AG10803 (cell line): ENCODE measurements around the gene SCYGR3.
A peak's percentile ranks its signal among the peaks of the same experiment; 100 is the strongest.

Source experiments
- DNase-seq: peaks from one replicate; pipeline ENCODE4 v3.0.0; 2010; ENCODE audit warnings: low read depth
- H3K4me3 ChIP-seq: 2 replicates; pipeline ENCODE4 v1.5.1; 2011; ENCODE audit warnings: mild to moderate bottlenecking, low read length, control low read depth
- TF ChIP-seq, protein P1 (sequence below): conservative IDR thresholded peaks from 2 replicates; pipeline ENCODE4 v1.5.1; 2011; ENCODE audit warnings: mild to moderate bottlenecking, low read length, control low read depth, inconsistent platforms

SCYGR3 gene, protein sequence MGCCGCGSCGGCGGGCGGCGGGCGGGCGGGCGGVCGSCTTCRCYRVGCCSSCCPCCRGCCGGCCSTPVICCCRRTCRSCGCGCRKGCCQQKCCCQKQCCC

DNA sequence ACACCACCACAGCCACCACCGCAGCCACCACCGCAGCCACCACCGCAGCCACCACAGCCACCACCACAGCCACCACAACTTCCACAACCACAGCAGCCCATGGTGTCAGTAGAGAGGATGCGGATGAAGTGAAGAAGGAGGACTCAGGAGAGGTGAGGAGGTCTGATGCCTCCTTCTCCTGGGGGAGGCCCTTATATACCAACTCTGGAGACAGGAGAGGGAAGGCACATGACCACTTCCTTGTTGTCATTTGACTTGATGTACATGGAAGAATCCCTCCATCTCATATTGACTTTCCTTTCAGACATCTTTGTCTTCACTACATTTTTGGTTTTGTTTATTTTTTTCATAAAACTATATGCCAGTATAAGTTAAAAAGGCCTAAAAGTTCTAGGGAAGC lies at the start of gene SCYGR3:
SCYGR3 (minus strand) TSS at position 101 of the 400 bp plus-strand sequence; CDS start at position 101, 0 bp downstream.
- DNase-seq: no peak
- H3K4me3 ChIP-seq: no peak within 1 kb of the TSS
- TF ChIP-seq, protein P1, sequence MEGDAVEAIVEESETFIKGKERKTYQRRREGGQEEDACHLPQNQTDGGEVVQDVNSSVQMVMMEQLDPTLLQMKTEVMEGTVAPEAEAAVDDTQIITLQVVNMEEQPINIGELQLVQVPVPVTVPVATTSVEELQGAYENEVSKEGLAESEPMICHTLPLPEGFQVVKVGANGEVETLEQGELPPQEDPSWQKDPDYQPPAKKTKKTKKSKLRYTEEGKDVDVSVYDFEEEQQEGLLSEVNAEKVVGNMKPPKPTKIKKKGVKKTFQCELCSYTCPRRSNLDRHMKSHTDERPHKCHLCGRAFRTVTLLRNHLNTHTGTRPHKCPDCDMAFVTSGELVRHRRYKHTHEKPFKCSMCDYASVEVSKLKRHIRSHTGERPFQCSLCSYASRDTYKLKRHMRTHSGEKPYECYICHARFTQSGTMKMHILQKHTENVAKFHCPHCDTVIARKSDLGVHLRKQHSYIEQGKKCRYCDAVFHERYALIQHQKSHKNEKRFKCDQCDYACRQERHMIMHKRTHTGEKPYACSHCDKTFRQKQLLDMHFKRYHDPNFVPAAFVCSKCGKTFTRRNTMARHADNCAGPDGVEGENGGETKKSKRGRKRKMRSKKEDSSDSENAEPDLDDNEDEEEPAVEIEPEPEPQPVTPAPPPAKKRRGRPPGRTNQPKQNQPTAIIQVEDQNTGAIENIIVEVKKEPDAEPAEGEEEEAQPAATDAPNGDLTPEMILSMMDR: no peak

GRCh38 chr2:227661827-227662226 lies 47.2 kb upstream of the SCYGR3 start:
- no peak for DNase-seq
- TF ChIP-seq, protein P1: no peak
- no peak overlapping the region for H3K4me3 ChIP-seq

DNA sequence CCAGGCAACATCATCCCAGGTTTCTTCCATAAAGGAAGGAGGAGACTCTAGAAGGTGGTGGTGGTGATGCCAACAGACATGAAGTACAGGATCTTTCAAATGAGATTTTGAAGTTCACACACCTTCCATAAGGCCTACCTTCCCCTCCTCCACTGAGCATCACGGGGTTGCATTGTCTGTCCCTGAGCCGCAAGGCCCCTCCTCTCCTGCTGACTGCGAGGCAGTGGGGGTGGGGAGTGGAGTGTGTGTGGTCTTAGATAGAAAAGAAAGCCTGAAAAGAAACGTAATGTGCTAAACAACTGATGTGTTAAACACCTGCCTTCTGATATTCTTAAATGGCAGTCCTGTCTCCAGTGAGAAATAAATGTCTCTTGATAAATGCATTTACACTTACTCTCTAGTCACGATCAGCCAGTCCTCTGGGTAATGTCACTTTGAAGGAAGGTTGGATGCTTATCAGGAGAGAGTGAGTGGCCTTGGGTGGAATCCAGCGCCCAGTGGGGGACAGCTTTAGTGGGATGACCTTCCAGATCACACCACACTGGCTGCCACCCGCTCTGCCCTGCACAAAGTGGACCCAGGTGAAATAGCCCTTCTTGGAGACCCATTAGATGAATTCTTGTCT lies 46.5 kb upstream of the SCYGR3 start:
- DNase-seq: no peak

GRCh38 chr2:227657199-227657845 lies 42.7 kb upstream of the SCYGR3 start:
- no peak for DNase-seq
- H3K4me3 ChIP-seq: no peak overlapping the region
- TF ChIP-seq, protein P1: no peak

More for the DNA sequence above, 46.5 kb upstream of the SCYGR3 start:
- H3K4me3 ChIP-seq: no peak overlapping the region
- TF ChIP-seq, protein P1: no peak

- peak; percentile 82 for DNase-seq
- TF ChIP-seq, protein P1: no peak
- no peak overlapping the region for H3K4me3 ChIP-seq
Measured at GRCh38 chr2:227655454-227655853, 40.8 kb upstream of the SCYGR3 start.

- DNase-seq: no peak
- TF ChIP-seq, protein P1: no peak
- H3K4me3 ChIP-seq: no peak overlapping the region
Measured at GRCh38 chr2:227654426-227654825, 39.8 kb upstream of the SCYGR3 start.

- TF ChIP-seq, protein P1: no peak
- no peak overlapping the region for H3K4me3 ChIP-seq
- DNase-seq: peak; percentile 38
Measured at GRCh38 chr2:227653419-227653818, 38.8 kb upstream of the SCYGR3 start.
